GM18519 (cell line): ENCODE results near the gene MRFAP1.

Source experiments
- ATAC-seq: cut with Tn5 transposase; IDR thresholded peaks from one replicate; pipeline ENCODE4 v1.9.1; 2021; ENCODE audit warnings: mild to moderate bottlenecking, moderate library complexity; ENCODE audit not compliant: unreplicated experiment, low FRiP score

The MRFAP1 gene

DNA sequence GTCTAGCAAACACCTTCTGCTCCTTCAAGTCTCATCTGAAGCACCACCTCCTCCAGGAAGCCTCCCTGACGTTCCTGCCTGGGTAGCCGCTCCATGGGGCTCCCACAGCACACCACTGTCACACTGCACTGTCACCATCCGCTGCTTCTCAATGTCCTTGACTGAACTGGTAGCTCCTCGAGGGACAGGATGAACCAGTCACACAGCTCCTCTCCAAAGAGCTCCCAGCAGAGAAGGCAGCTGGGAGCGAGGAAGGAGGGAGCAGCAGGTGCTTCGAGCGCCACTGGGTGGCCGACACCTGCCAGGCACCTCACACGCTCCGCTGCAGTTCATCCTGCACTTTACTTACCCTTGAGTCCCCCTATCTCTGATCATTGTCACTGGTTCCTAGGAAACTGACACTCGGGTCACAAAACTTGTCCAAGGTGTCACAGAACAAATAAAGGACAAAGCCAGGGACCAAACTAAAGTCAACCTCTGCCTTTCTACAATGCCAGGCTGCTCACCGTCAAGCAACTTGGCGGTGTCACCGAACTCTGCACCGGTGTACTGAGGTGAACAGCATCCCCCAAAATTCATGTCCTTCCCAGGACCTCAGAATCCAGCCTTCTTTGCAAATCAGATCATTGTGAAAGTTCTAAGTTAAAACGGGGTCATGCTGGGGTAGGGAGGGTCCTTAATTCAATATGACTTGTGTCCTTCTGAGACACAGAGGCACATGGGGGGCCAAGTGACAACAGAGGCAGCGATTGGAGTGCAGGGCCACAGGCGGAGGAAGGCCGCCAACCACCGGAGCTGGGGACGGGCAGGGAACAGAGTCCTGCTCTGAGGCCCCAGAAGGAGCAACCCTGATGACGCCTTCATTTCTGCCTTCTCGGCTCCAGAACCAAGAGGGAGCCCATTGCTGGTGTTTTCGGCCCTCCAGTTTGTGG lies 47.7 kb downstream of the MRFAP1 start:
- no peak for ATAC-seq

DNA sequence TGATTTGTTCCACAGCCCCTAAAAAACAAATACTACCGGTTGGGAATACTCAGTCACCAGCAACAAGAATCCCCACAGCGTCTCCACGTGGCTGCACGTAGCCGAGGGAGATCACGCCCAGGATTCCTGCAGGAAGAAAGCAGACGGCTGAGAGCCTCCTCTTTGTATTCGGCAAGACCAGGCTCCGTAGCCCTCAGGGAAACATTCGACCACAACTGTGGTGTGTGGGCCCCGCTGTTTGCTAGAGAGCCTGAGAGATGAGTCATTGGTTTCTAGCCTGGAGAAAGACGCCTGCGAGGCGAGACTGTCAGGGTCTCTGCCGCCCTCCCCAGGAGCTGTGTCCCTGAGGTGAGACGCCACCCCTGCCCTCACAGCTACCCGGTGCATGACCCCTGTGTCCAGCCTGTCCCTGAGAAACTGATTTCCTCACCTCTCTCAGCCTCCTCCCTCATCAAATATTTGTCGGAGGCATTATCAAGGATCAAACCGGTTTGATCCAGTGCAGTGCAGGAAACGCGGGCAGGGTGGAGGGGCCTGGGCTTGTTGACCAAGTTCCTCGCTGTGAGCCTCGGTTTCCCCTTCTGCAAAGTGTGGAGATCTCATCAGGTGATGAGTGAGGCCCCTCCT lies 48.5 kb downstream of the MRFAP1 start:
- ATAC-seq: no peak

DNA sequence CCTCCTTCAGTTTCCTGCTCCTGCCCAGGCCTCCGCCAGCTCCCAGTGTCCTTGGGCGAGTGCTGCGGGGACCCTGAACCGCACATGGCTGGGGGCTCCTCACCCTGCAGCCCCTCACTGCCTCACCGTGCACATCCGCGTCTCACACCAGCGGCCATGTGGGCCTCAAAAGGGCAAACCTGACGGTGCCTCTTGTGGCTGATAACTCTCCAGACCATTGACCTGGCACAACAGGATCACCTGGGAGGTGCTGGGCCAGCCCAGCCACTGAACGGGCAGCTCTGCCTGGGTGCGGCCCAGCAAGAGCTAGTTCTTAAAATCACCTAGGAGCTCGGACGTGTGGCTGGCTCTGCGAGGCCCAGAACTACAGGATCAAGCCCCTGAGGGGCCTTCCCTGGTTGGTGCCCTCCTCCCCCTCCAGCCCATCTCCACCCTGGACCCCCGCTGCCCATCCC lies 49.0 kb downstream of the MRFAP1 start:
- ATAC-seq: no peak
